HG02623 (cell line): ENCODE data around the gene ACAP3.

ENCODE experiments used
- ATAC-seq: cut with Tn5 transposase; IDR thresholded peaks from one replicate; pipeline ENCODE4 v1.9.1; 2021; ENCODE audit warnings: moderate library complexity; ENCODE audit not compliant: unreplicated experiment

The ACAP3 gene

DNA sequence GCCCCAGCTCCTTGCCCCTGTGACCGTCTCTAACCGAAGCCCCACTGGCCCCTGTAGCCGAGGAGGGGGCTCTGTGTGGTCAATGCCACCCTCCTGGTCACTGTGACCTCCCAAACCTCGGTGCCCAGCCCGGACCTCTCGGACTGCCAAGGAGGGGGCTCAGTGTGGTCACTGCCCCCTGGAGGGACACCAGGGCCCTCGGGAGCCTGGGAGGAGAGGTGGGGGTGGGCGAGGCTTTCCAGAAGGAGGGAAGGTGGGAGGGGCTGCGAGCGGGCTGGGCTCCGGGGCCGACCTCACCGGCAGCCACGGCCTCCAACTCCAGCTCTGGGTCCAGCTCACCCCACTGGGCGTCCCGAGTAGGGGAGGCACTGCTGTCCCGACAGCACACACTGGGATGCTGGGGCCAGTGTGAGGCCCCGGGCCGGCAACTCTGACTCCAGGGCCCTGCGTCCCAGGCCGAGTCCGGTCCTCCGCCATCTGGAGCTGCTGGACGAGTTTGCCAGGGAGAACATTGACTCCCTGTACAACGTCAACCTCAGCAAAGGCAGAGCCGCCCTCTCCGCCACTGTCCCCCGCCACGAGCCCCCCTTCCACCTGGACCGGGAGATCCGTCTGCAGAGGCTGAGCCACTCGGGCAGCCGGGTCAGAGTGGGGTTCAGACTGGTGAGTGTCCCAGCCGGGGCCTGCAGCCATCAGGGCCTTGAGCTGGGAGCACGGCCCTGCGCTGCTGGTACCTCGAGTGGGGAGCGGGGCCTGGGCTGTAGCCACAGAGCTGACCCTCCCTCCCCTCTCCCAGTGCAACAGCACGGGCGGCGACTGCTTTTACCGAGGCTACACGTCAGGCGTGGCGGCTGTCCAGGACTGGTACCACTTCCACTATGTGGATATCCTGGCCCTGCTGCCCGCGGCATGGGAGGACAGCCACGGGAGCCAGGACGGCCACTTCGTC, 21.1 kb downstream of the ACAP3 start:
- no peak for ATAC-seq

DNA sequence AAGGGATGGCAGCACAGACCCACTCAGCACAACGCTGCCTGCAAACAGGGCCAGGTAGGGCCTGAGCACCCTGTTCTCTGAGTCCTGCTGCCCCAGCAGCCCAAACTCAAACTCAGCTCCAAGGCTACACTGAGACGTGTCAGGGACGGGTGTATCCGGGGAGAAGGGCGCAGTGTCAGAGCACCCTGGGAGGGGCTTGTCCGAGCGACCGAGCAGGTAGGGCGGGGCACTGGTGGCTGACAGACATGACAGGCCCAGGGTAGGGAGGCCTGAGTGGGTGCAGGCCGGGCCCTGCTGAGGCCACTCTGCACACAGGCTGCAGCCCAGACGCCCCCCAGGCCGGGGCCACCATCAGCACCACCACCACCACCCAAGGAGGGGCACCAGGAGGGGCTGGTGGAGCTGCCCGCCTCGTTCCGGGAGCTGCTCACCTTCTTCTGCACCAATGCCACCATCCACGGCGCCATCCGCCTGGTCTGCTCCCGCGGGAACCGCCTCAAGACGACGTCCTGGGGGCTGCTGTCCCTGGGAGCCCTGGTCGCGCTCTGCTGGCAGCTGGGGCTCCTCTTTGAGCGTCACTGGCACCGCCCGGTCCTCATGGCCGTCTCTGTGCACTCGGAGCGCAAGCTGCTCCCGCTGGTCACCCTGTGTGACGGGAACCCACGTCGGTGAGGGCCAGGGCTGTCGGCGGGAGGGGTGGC, 22.0 kb downstream of the ACAP3 start:
- ATAC-seq: no peak

DNA sequence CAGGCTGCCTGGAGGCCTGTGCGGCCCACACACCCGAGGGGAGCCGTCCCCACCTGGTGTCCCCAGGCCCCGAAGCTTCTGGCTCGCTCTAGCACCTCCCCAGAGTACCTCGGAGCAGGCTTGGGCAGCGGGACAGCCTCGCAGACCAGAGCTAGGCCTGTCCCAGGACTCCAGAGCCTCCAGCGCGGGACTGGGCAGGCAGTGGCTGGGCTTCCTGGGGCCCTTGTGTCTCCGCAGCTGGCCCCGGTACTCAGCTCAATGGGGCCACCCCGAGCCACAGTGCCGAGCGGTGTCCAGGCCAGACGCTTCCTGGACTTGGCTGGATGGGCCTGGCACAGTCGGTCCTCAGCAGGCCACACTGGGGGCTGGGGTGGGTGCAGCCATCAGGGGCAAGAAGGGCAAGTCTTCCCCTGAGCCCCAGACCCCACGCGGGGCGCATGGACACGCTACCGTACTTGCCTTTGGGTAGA, 22.6 kb downstream of the ACAP3 start:
- no peak for ATAC-seq

- no peak for ATAC-seq
These were observed 23.3 kb downstream of the ACAP3 start for GRCh38 chr1:1284221-1285101.

DNA sequence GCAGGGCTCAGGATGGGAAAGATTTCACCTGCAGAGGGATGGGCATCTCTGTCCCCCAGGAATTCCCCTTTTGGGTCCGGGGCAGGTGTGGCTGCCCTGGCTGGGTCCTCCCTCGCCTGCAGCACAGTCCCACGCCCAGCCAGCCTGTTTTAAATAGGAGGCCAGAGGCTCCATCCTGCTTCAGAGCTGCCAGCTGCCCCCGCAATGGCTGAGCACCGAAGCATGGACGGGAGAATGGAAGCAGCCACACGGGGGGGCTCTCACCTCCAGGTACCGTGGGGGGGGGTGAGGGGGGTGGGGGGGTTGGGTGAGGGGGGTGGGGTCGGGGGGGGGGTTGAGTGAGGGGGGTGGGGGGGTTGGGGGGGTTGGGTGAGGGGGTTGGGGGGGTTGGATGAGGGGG, 23.9 kb downstream of the ACAP3 start:
- ATAC-seq: no peak

DNA sequence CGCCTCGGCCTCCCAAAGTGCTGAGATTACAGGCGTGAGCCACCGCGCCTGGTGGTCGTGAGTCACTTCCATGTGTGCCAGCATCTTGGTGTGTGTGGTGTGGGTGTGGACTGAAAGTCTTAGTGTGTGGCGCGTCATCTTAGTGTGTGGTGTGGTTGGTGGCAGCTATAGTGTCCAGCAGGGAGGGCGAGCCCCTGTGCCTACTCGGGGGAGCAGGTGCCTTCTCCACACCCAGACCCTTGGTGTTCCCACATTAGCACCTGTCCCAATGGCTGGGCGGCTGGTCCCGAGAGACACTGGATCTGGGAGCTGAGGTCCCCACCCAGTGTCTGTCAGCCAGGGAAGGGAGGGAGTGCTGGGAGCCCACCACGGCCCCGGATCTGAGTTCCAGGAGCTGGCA, 24.7 kb downstream of the ACAP3 start:
- ATAC-seq: no peak

GRCh38 chr1:1281533-1282321, 26.0 kb downstream of the ACAP3 start:
- ATAC-seq: no peak

DNA sequence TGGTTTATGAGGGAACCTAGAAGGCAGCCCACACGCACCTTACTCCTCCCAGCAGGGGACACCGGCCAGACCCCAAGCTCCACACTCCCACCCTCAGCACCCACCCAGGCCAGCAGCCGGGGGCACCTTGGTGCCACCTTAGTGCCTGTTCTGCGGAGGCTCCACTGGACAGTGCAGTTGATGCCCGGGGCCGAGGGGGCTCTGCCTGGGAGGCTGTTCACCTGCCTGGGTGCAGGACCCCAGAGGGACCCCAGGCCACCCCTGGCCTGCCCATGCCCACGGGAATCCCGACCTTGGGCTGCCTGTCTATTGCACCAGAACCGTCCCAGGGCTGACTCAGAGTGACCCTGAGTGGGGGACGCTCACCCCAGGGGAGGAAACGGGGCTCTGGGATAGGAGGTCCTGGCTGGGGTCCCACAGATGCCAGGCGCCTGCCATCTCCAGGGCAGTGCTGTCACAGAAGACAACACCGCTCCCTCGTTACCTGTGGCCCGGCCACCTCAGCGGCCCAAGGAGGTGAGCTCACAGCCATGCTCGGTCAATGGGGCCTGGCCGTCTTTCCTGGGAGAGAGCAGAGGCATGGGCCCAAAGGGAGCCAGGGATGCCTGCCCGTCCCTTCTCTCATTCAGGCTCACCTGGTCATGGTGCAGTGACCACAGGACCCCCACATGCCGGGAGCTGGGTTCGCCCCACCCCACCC, 26.8 kb downstream of the ACAP3 start:
- no peak for ATAC-seq

DNA sequence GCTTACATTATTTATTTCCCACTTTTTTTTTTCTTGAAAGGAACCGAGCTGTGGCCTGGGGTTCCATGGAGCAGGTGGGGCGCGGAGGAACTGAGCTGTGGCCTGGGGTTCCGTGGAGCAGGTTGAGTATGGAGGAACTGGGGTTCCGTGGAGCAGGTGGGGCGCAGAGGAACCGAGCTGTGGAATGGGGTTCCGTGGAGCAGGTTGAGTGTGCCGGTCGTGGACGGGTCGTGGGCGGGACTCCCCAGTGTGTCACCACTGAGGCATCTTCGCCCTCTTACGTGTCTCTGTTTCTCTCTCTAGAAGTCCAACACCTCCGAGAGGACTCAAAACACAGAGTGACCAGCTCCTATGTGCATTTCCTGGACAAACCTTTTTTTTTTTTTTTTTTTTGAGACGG, 28.7 kb downstream of the ACAP3 start:
- ATAC-seq: no peak

- no peak for ATAC-seq
These were observed 29.1 kb downstream of the ACAP3 start for GRCh38 chr1:1278620-1279019.

- no peak for ATAC-seq
These were observed 31.9 kb downstream of the ACAP3 start for GRCh38 chr1:1275836-1276235.

DNA sequence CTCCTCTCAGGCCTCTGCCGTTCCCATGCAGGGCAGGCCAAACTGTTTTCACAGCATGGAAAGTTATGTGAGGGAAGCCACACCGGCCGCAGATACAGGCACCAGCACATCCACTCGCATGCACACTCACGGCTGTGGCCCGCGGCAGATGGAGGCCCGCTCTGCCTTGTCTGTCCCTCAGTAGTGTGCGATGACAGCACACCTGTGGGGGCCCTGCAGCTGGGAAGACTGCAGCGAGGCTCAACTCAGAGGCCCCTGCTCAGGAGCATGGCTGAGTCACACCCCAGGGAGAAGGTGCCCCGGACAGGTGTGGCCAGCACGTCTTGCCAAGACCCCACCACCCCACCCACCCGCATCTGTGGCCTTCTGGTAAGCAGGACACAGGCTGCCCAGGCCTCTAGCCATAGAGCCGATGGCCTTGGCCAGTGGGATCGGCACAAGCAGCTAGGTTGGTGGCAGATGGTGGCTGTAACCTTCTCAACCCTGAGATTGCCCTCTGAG, 32.7 kb downstream of the ACAP3 start:
- ATAC-seq: no peak

DNA sequence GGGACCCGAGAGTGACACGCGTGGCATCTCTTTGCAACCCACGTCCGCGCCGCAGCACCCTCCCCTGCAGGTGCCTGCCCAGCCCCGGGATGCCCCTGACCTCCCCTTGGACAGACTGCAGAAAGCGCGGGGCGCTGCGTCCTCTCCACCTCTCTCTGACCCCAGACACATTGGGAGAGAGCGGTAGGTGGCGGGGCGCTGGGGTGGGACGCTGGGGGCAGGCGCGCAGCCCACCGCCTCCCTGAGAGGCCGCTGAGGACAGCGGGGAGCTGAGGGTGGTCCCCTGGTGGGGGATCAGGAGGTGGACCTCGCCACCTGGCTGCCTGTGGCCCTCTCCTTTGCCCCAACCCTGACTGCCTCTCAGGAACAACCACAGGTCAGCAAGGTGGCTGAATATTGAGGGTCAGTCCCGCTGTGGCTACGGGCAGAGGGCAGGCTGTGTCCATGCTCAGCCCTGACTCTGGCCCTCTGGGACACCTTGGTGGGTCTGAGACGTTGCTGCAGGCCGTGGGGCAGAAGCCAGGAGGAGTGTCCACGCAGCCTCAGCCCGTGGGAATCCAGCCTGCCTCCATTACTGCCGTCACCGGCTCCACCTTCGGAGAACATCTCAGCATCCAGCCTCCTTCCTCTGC, 33.3 kb downstream of the ACAP3 start:
- ATAC-seq: no peak

DNA sequence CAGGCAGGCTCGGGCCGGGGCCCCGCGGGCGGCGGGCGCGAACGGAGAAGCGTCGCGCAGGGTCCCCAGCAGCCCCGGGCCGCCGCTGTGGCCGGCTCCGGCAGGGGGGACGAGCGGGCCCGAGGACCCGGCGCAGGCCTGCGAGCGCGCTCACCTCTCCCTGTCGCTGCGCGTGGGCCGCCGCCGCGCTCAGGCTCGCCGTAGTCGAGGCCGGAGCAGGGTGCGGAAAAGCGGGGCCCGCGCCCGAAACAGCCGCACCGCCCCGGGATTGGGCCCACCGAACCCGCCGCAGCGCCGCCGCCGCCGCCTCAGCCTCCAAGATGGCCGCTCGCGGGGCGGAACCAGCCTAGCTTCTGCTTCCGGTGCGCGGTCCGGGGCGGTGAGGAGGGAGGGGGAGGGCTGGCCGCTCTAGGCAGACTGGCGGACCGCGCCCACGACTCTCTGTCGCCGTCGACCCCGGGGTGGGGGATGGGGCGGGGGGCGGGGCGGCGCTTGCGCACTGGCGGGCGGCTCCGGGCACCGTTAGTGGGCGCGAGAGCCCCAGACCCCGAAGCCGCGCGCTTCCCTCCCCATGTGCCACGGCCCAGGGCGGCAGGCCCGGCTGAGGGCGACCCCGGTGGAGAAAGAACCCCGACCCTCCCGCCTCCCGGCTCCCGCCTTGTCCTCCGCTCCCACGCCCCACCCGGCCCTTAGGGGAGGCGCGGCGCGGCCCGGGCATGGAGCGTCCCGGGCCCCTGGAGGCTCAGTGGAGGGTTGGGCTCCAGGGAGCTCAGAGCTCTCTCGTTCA, 34.0 kb downstream of the ACAP3 start, which contains the start of gene UBE2J2:
Gene UBE2J2, minus strand, starts transcription at position 343 of the 787 bp plus-strand sequence. CDS start 5,862 bp downstream, outside the sequence.
- peak; percentile 80 for ATAC-seq

DNA sequence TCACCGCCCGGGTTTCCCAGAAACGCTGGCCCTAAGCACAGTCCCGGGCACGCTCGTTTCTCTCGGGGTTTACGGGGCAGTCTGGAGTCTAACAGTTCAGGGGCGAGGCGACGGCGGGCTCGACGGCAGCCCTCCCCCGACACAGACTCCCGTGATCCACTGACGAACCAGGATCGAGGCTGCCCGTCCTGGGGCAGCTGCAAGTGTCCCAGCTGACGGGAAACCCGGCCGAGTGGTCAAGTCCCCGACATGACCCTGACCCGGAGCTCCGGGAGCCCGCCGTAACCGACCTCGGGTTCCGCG, 34.6 kb downstream of the ACAP3 start:
- ATAC-seq: peak; percentile 7

DNA sequence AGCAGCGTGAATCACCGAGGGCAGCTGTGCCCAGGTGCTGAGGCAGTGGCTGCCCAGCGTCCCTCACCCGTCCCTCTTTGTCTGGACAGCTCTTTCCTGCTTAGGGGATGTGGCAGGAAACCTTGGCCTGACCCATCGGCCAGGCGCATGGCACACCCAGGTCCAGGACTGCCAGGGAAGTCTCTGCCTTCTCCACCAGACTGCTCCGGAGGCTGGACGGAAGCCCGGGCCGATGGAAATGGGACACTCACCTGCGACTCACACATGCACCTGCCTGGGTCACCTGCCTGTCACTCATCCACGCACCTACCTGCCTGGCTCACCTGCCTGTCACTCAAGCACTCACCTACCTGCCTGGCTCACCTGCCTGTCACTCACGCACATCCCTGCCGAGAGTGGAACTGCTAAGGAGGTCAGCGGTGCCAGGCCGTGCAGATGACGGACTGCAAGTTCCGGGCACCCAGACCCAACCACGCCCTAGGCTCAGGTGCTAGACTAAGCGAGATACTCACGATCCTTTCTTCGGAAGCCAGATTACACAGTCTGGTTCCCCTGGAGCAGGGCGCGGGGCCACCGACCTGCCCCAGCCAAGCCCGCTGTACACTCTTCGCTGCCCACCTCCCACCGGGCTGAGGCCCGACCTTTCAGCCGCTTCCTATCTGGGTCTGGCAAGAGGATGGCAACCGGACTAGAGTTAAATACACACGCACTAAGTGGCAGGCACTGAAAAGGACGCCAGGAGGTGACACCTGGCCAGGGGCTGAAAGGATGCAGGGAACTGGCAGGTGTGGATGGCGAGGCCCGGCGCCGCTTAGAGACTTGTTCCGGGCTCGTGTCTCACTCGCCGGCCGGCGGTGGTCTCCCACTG, 35.2 kb downstream of the ACAP3 start:
- ATAC-seq: no peak

DNA sequence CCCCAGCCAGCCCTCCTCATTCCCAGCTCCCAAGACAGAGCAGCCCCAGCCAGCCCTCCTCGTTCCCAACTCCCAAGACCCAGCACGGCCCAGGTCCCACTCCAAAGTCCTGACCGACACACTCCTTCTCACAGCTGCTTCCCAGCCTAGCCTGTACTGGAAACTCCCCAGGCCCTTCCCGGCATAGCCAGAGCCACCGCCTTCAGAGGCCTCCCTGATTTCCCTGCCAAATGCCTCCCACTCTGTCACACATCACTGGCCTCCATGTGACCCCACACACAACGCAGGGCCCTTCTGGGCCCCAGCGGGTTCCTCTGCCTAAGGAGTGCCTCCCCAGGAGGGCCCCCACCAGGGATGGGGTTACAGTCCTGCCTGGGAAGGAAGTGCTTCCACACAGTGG, 36.9 kb downstream of the ACAP3 start:
- no peak for ATAC-seq
